ENCODE measurements around the gene NT5C2.

DNA sequence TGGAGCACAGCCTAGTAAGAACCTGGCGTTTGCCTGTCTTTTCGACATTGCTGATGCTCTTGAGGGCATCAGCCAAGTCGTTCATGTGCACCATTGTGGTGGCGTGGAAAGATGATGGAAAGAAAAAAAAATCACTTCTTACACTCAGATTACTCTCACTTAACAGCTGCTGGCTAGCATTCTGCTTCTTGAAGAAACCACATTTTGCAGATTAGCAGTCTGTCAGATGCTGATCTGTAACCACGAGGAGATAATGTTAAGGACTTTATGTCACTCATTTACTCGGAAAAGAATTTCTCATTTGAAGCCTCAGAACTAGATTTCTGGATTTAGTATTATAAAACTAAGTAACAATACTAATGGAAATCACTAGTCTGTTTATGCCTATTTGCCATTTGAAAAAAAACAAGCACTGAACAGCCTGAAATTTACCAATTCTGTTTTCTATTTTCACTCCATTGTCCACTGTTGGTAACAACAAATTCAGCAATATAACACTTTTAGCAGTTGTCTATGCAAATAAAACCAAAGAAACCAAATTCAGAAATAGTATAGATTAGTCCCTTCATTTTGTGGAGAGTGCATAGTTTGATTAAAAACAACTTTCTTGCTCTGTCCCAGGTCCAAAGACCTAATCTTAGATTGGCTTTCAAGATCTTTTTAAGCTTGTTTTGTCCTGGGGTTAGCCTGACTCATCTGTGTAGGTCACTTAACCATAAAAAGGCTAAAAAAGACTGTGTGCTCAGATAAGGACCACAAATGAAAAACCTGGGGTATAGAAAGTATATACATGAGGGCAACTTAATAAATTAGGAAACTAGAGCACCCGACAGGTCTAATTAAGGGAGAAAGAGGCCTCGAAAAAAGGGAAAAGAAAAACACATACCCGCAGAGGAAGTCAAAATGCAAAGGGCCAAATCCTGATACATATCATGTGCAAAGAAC is 67.5 kb downstream of the NT5C2 start:
- TF ChIP-seq CBX5 (IDR thresholded peaks at IDR 0.05; ENCODE audit: low read depth, low read length) (no peak), CHD2 (IDR thresholded peaks at IDR 0.05; ENCODE audit: low read length) (no peak), TAF1 (IDR thresholded peaks at IDR 0.05; ENCODE audit: low read depth, low read length) (no peak), TEAD4 (IDR thresholded peaks at IDR 0.05; ENCODE audit: low read depth, low read length) (no peak), GTF2F1 (IDR thresholded peaks at IDR 0.05; ENCODE audit: borderline replicate concordance, low read depth, low read length) (no peak), POLR2AphosphoS5 (IDR thresholded peaks at IDR 0.05; ENCODE audit: low read depth, low read length) (no peak), ASH2L (IDR thresholded peaks at IDR 0.05; ENCODE audit: low read length) (no peak), SAP30 (IDR thresholded peaks at IDR 0.05; ENCODE audit: insufficient read depth, insufficient replicate concordance, low read length) (no peak)
- TF ChIP-seq, protein P1, sequence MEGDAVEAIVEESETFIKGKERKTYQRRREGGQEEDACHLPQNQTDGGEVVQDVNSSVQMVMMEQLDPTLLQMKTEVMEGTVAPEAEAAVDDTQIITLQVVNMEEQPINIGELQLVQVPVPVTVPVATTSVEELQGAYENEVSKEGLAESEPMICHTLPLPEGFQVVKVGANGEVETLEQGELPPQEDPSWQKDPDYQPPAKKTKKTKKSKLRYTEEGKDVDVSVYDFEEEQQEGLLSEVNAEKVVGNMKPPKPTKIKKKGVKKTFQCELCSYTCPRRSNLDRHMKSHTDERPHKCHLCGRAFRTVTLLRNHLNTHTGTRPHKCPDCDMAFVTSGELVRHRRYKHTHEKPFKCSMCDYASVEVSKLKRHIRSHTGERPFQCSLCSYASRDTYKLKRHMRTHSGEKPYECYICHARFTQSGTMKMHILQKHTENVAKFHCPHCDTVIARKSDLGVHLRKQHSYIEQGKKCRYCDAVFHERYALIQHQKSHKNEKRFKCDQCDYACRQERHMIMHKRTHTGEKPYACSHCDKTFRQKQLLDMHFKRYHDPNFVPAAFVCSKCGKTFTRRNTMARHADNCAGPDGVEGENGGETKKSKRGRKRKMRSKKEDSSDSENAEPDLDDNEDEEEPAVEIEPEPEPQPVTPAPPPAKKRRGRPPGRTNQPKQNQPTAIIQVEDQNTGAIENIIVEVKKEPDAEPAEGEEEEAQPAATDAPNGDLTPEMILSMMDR (IDR thresholded peaks at IDR 0.05; ENCODE audit: control extremely low read depth in 1 of 3, insufficient read depth in 1 of 3, low read depth in 1 of 3, low read length in 3 of 3): no peak
- TF ChIP-seq, protein P2, sequence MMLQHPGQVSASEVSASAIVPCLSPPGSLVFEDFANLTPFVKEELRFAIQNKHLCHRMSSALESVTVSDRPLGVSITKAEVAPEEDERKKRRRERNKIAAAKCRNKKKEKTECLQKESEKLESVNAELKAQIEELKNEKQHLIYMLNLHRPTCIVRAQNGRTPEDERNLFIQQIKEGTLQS (IDR thresholded peaks at IDR 0.05; ENCODE audit: insufficient read depth, low read depth, low read length): no peak
- TF ChIP-seq, protein P3, sequence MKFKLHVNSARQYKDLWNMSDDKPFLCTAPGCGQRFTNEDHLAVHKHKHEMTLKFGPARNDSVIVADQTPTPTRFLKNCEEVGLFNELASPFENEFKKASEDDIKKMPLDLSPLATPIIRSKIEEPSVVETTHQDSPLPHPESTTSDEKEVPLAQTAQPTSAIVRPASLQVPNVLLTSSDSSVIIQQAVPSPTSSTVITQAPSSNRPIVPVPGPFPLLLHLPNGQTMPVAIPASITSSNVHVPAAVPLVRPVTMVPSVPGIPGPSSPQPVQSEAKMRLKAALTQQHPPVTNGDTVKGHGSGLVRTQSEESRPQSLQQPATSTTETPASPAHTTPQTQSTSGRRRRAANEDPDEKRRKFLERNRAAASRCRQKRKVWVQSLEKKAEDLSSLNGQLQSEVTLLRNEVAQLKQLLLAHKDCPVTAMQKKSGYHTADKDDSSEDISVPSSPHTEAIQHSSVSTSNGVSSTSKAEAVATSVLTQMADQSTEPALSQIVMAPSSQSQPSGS (IDR thresholded peaks at IDR 0.05; ENCODE audit: low read length): no peak
